ENCODE results near the gene USP34.

The USP34 gene

DNA sequence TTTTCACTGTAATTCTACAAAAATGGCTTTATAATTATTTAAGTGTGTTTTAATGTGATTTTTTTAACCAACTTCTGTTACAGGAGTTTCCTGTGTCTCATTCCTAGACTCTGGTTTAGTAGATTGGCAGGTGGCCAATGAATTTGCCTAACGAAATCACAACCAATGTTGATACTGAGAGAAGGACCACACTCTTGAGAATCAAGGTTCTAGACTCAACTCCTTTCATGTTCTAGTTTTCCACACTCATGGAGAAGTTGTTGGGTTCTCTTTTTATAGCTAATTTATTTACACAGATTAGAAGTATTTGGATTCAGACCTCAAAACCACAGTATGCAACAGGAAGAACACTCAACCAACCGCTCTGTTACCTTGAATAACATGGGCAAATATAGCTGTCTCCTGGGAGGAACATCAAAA lies 22.6 kb upstream of the USP34 start:
- Histone ChIP-seq H3K27ac (replicated peaks) (no peak overlapping the region), H3K27me3 (ENCODE audit: insufficient read depth, poor library complexity, severe bottlenecking) (no peaks in the 10 kb centered on the region), H3K4me3 (replicated peaks; ENCODE audit: insufficient read depth, low read length) (no peak overlapping the region)
- TF ChIP-seq, protein P1, sequence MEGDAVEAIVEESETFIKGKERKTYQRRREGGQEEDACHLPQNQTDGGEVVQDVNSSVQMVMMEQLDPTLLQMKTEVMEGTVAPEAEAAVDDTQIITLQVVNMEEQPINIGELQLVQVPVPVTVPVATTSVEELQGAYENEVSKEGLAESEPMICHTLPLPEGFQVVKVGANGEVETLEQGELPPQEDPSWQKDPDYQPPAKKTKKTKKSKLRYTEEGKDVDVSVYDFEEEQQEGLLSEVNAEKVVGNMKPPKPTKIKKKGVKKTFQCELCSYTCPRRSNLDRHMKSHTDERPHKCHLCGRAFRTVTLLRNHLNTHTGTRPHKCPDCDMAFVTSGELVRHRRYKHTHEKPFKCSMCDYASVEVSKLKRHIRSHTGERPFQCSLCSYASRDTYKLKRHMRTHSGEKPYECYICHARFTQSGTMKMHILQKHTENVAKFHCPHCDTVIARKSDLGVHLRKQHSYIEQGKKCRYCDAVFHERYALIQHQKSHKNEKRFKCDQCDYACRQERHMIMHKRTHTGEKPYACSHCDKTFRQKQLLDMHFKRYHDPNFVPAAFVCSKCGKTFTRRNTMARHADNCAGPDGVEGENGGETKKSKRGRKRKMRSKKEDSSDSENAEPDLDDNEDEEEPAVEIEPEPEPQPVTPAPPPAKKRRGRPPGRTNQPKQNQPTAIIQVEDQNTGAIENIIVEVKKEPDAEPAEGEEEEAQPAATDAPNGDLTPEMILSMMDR (IDR thresholded peaks at IDR 0.05; ENCODE audit: insufficient read depth, low read length), result no peak
- TF ChIP-seq GABPA (IDR thresholded peaks at IDR 0.05; ENCODE audit: low read depth), result no peak
- TF ChIP-seq, protein P2, sequence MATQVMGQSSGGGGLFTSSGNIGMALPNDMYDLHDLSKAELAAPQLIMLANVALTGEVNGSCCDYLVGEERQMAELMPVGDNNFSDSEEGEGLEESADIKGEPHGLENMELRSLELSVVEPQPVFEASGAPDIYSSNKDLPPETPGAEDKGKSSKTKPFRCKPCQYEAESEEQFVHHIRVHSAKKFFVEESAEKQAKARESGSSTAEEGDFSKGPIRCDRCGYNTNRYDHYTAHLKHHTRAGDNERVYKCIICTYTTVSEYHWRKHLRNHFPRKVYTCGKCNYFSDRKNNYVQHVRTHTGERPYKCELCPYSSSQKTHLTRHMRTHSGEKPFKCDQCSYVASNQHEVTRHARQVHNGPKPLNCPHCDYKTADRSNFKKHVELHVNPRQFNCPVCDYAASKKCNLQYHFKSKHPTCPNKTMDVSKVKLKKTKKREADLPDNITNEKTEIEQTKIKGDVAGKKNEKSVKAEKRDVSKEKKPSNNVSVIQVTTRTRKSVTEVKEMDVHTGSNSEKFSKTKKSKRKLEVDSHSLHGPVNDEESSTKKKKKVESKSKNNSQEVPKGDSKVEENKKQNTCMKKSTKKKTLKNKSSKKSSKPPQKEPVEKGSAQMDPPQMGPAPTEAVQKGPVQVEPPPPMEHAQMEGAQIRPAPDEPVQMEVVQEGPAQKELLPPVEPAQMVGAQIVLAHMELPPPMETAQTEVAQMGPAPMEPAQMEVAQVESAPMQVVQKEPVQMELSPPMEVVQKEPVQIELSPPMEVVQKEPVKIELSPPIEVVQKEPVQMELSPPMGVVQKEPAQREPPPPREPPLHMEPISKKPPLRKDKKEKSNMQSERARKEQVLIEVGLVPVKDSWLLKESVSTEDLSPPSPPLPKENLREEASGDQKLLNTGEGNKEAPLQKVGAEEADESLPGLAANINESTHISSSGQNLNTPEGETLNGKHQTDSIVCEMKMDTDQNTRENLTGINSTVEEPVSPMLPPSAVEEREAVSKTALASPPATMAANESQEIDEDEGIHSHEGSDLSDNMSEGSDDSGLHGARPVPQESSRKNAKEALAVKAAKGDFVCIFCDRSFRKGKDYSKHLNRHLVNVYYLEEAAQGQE (IDR thresholded peaks at IDR 0.05; ENCODE audit: insufficient replicate concordance, low read depth), result no peak
- no peak for TF ChIP-seq SPI1 (IDR thresholded peaks at IDR 0.05; ENCODE audit: borderline replicate concordance, low read depth)
- no peak for TF ChIP-seq POLR2AphosphoS5 (IDR thresholded peaks at IDR 0.05; ENCODE audit: low read depth)
- no peak for DNase-seq (ENCODE audit: low read depth in 1 of 2, low spot score in 1 of 2)

DNA sequence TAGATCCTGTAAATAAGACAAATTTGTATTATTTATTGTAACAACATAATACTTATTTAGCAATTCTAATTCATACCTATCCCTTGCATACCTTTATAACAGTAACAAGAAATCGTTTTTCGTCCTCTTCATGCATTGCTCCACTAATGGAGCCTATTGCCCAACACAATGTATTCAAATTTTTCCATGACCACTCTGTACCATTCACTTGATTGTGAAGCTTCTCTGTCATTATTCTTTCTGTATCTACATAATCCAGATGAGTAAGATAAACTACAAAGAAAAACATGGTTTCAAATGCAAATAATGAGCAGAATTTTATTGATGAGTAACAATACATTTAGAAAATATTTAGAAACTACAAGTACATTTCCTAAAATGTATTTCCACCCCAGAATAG lies 21.6 kb upstream of the USP34 start:
- Histone ChIP-seq H3K27me3 (ENCODE audit: insufficient read depth, poor library complexity, severe bottlenecking) (no peaks in the 10 kb centered on the region), H3K4me3 (replicated peaks; ENCODE audit: insufficient read depth, low read length) (no peak overlapping the region), H3K27ac (replicated peaks) (no peak overlapping the region)
- DNase-seq (ENCODE audit: low read depth in 1 of 2, low spot score in 1 of 2), result no peak
- TF ChIP-seq GABPA (IDR thresholded peaks at IDR 0.05; ENCODE audit: low read depth) (no peak), POLR2AphosphoS5 (IDR thresholded peaks at IDR 0.05; ENCODE audit: low read depth) (no peak), SPI1 (IDR thresholded peaks at IDR 0.05; ENCODE audit: borderline replicate concordance, low read depth) (no peak)
- TF ChIP-seq, protein P2 (IDR thresholded peaks at IDR 0.05; ENCODE audit: insufficient replicate concordance, low read depth), result no peak
- TF ChIP-seq, protein P1 (IDR thresholded peaks at IDR 0.05; ENCODE audit: insufficient read depth, low read length), result no peak

DNA sequence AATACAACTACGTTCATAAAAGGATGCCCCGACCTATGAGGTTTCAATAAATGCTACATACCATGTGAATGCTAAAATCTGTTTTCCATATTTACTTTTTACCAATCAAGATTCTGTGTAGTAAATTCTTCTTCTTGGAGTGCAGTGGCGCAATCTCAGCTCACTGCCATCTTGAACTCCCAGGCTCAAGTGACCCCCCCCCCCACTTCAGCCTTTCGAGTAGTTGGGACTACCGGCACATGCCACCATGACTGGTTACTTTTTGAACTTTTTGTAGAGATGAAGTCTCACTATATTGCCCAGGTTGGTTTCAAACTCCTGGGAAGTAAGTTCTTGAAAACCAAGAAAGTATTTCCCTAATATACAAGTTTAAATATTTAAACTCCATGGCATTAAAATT lies 14.4 kb upstream of the USP34 start:
- Histone ChIP-seq H3K4me3 (replicated peaks; ENCODE audit: insufficient read depth, low read length) (no peak overlapping the region), H3K27ac (replicated peaks) (no peak overlapping the region), H3K27me3 (ENCODE audit: insufficient read depth, poor library complexity, severe bottlenecking) (no peaks in the 10 kb centered on the region)
- no peak for TF ChIP-seq GABPA (IDR thresholded peaks at IDR 0.05; ENCODE audit: low read depth)
- no peak for TF ChIP-seq POLR2AphosphoS5 (IDR thresholded peaks at IDR 0.05; ENCODE audit: low read depth)
- TF ChIP-seq, protein P2 (IDR thresholded peaks at IDR 0.05; ENCODE audit: insufficient replicate concordance, low read depth), result no peak
- TF ChIP-seq, protein P1 (IDR thresholded peaks at IDR 0.05; ENCODE audit: insufficient read depth, low read length), result no peak
- TF ChIP-seq SPI1 (IDR thresholded peaks at IDR 0.05; ENCODE audit: borderline replicate concordance, low read depth), result no peak
- DNase-seq (ENCODE audit: low read depth in 1 of 2, low spot score in 1 of 2), result no peak
